GM15510 (cell line): ENCODE results near the gene CENPL.

ENCODE experiments used
- POLR2A ChIP-seq: IDR thresholded peaks from 3 replicates; pipeline ENCODE4 v1.6.1; 2011; ENCODE audit warnings: borderline replicate concordance; ENCODE audit not compliant: insufficient read length; ENCODE audit errors: extremely low read depth

Gene CENPL

GRCh38 chr1:173824315-173825081 is at the start of gene CENPL, which contains the start of gene DARS2:
TSS of gene CENPL (minus strand) at chr1:173824883. CDS start at chr1:173811299, 13,584 bp downstream.
TSS of gene DARS2 (plus strand) at chr1:173824673. CDS start at chr1:173825230, 557 bp downstream.
- peak; percentile 57 for TF ChIP-seq POLR2A

GRCh38 chr1:173871500-173871899 is 46.8 kb upstream of the CENPL start:
- no peak for TF ChIP-seq POLR2A

GRCh38 chr1:173871091-173871490 is 46.4 kb upstream of the CENPL start:
- TF ChIP-seq POLR2A = no peak

GRCh38 chr1:173870252-173871075 is 45.8 kb upstream of the CENPL start:
- TF ChIP-seq POLR2A = peak; percentile 55

- TF ChIP-seq POLR2A = no peak
Observed at GRCh38 chr1:173869021-173869359, 44.3 kb upstream of the CENPL start.

GRCh38 chr1:173868266-173869020 is 43.8 kb upstream of the CENPL start, which contains the start of gene ZBTB37:
TSS of gene ZBTB37 (plus strand) at chr1:173868380. CDS start at chr1:173870226, 1,846 bp downstream.
- no peak for TF ChIP-seq POLR2A

GRCh38 chr1:173867753-173868265 is 43.1 kb upstream of the CENPL start, which contains the start of gene GAS5:
TSS of gene GAS5 (minus strand) at chr1:173867989.
- TF ChIP-seq POLR2A = peak; percentile 99

- no peak for TF ChIP-seq POLR2A
Observed at GRCh38 chr1:173867141-173867752, 42.6 kb upstream of the CENPL start.

- TF ChIP-seq POLR2A = no peak
Observed at GRCh38 chr1:173866413-173867115, 41.9 kb upstream of the CENPL start.

- peak; percentile 12 for TF ChIP-seq POLR2A
Observed at GRCh38 chr1:173865468-173866164, 40.9 kb upstream of the CENPL start.

GRCh38 chr1:173864179-173864867 is 39.6 kb upstream of the CENPL start:
- TF ChIP-seq POLR2A = no peak
